A172 (cell line): ENCODE results near the gene UHMK1. TPM values are rescaled to one million over a fixed set of nuclear protein-coding genes. Genes with fewer than 3 reads are reported as not detected.
"Not testable (repeated sequence)": the region's sequence is repeated elsewhere in the genome, so short reads cannot be mapped to it uniquely, and the experiment has no call there.

Source experiments
- DNase-seq: peaks from one replicate; pipeline ENCODE4 v3.0.0-alpha.2; 2015; ENCODE audit warnings: low spot score
- total RNA-seq: library from RNA; depleted of rRNA; stranded (reverse); fragments of >200 nt; shearing (Covaris generic); gene quantifications from 2 replicates; pipeline ENCODE4 v1.2.3, GENCODE V29; 2014; rRNA removed

Gene UHMK1
- total RNA-seq, 1 experiment from 2014 or later: 191 TPM

DNA sequence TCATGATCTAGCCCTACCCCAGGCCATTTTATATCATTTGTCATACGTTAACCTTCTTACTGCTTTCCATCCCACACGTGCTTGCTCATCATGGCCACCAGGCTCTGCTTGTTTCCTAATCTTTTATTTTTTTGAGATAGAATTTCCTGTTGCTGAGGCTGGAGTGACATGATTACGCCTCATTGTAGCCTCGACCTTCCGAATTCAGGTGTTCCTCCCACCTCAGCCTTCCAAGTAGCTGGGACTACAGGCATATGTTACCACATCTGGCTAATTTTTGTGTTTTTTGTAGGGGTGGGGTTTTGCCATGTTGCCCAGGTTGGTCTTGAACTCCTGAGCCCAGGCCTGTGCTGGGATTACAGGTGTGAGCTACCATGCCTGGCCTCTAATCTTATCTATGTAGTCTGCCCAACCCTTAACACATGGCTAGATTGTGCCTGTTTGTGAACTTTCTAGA, 67.2 kb downstream of the UHMK1 start:
- no peak for DNase-seq

DNA sequence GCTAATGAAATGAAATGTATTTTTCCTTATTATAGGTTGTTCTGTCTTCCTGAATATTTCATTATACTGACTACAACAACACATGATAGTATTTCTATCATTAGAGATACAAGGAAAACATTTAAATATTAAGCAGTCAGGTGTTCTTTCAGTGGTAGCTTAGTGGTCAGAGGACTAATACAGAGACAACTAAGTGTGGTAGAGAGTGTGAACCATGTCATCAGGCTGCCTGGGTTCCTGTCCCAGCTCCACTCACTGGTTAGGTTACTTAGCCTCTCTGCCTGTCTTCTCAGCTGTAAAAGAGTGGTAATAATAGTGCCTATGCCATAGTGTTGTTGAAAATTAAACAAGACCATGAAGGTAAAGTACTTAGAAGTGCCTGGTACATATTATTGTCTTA, 67.8 kb downstream of the UHMK1 start:
- DNase-seq: no peak

DNA sequence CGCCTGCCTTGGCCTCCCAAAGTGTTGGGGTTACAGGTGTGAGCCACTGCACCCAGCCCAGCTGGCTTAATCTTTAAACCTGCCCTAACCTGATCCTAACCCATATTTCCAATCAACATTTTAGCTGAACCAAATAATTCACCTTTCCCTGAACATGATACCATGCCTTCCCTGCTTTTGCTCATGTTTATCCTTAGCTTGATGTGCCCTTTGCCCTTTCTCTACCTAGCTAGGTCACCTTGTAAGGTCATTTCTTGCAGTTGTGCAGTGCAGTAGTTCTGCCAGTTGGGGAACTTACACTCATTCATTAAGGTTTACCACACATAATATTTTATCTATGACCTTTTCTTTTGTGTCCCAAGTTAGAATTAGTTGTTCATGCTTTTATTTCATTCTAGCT, 69.3 kb downstream of the UHMK1 start:
- no peak for DNase-seq

DNA sequence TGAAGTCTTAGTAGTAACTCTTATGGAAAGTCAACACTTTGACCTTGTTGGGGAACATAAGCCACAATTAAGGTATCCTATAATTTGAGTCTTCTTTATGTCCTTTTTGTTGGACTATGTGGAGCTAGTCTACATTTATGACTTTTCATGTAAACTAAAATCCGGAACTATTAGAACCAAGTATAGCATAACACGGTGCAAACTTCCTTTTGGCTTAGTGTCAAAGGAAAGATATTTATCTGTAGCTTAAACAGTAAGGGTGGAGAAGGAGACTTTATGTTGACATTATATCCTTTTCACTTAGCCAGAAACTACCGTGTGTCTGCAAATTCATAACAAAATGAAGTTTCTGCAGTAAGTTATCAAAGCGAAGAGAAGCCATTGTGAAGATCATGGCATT, 71.2 kb downstream of the UHMK1 start:
- DNase-seq: no peak

DNA sequence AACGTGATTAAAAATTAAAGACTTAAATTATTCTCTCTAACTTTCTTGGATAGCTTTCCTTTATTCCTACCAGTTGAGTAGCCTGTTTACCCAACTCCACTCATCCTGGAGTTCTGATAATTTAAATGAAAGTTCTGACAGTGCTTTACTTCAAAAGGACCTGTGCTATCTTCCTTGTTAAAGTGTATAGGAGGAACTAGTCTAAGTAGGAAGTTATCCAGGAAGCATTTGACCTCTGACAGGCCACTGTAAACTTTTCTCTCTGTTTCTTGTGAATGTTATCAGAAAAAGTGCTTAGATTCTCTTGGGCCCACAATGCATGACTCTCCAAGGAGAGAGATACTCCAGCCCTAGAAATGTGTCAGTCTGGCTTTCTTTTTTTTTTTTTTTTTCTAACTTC, 73.1 kb downstream of the UHMK1 start:
- DNase-seq: no peak

DNA sequence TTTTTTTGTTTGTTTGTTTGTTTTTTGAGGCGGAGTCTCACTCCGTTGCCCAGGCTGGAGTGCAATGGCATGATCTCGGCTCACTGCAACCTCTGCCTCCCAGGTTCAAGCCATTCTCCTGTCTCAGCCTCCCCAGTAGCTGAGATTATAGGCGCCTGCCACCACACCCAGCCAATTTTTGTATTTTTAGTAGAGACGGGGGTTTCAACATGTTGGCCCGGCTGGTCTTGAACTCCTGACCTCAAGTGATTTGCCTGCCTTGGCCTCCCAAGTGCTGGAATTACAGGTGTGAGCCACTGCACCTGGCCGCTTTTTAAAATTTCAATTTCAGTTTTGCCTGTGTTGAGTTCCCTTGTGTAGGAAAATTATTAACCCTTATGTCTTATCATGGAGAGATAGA, 73.5 kb downstream of the UHMK1 start:
- not testable (repeated sequence) for DNase-seq

DNA sequence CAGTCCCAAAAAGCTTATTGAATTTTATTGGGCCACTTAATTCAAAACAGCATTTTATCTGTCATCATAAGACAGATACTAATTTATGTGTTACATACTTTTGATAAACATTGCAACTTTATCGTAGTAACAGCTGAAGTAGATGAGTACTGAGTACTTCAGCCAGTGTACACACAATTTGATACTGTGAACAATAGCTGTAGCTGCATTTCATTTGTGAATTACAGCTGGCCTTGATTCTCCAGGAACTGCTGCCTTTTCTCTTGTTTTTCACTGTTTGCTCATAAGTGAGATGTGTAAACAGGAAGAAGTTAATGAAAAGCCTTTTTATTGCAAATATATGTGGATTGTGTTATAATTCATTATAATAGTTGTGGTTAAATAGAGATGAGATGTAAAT, 74.1 kb downstream of the UHMK1 start:
- no peak for DNase-seq

DNA sequence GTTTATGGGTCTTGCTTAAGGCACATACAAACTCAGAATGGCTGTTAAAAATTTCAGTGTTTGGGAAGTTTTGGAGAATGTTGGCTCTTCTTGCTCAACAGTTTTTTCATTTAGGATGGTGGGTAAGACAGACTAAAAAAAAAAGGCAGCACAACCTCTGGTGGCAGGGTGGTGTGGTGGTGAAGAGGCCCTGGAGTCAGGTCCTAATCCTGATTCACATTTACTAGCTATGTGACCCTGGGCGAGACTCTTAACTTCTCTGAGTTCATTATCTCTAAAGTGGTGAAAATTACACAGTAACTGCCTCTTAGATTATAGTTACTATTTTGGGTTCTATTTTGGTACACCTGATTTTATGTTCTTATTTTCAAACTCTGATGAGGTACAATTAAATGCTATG, 75.5 kb downstream of the UHMK1 start:
- no peak for DNase-seq

DNA sequence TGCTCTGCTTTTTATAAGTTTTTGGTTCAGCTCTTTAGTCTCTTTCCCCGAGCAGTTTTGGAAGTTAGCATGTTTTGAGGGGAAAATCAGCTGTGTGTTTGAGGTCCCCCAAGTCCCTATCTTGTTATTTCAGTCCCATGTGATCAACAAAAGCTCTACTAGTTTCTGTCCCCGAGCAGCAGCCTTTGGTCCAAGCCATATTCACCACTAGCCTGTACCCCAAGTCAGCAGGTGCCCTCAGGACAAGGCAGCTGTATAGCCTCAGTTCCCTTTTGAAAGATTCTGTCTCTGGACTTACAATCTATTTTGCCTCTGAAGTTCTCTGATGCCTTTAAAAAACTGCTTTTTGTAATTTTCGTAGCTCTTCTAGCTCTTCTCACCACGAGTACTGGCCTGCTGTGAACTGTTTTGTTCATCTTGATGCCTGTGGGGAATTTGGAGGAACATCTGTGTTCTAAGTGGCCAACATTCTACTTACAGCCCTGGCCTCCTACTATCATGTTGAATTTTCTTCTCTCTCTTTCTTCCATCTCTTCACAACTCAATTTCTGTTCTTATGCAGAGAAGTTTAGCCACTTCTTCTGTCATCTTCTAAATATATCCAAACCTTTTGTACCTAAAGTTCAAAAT, 80.6 kb downstream of the UHMK1 start:
- no peak for DNase-seq

DNA sequence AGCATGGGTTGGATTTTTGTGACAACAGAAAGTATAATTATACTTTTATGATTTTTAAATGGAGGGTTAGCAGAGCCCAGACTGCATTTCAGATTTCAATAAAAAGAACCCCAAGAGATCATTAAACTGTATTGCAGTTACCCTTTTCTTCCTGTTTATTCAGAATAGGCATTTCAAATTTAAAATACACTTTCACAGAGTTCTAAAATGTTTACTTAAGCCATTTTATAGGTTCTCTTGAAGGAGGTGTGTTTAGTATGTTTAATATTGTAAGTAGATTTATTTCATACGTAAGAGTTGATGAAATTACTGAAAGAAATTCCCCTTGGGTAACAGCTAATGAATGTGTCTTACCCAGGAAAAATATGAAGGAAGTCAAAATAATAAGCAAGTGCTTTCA, 81.3 kb downstream of the UHMK1 start:
- DNase-seq: no peak

Other genes with a start within 250 kb of the UHMK1 start
- gene SPATA46, start 121.0 kb upstream of the UHMK1 start, total RNA-seq: not detected in 2 replicates
- gene C1orf226, start 116.1 kb upstream of the UHMK1 start, total RNA-seq: 1.9 and 2.9 TPM in 2 replicates
- gene SH2D1B, start 85.7 kb upstream of the UHMK1 start, total RNA-seq: 0.03 and 0.05 TPM in 2 replicates
- 247 and 258 TPM in 2 replicates for gene UAP1, start 63.9 kb downstream of the UHMK1 start, total RNA-seq
- gene DDR2, start 134.6 kb downstream of the UHMK1 start, total RNA-seq: 73.0 and 84.2 TPM in 2 replicates